Measurements from ENCODE around the gene STARD5. TPM values are rescaled to one million over a fixed set of nuclear protein-coding genes. Genes with fewer than 3 reads are reported as not detected.
"Not testable (repeated sequence)": the region's sequence is repeated elsewhere in the genome, so short reads cannot be mapped to it uniquely, and the experiment has no call there.

The STARD5 gene
- total and polyA plus RNA-seq, 8 donors = 1.1 to 4.0 (median 2.1) TPM

DNA sequence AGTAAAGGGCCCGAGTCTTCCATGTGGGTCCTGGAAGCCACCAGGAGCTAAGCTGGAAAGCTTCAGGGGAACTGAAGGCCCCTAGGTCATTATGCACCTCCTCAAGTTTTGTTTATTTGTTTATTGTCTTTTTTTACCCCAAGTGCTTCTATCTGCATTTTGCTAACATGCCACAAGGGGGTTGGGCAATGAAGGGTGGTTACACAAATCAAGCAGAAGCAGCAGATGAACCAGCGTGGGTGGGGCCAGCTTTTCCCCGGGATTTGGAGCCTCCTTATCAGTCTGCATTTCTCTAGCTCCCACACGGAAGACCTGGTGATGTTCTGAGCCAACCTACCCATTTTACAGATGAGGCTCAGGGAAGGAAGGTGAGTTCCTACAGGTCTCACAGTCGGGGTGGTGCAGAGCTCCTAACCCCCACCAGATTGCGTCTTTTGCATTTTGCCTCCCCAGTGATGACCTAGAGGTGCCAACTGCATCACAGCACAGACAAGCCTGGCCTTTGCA lies 33.3 kb upstream of the STARD5 start:
- 79 to 83% methylated on average over 6 of the region's 6 CpGs for WGBS, 2 donors
- no peak for TF ChIP-seq CTCF (IDR thresholded peaks at IDR 0.05)
- no peaks in the 10 kb centered on the region for H3K36me3 ChIP-seq
- no peak for ATAC-seq
- H3K4me3 ChIP-seq = no peak overlapping the region
- no peak overlapping the region for H3K27ac ChIP-seq
- no peaks in the 10 kb centered on the region for H3K9me3 ChIP-seq
- intact Hi-C loops (cut with DNase I) = no loop called here
- no peak for FAIRE-seq
- no peak for DNase-seq
- H3K27me3 ChIP-seq = no peaks in the 10 kb centered on the region
- no peaks in the 10 kb centered on the region for H3K4me1 ChIP-seq

- no peak for ATAC-seq
- WGBS, 2 donors = 88 to 93% methylated on average over 5 of the region's 5 CpGs
- no peaks in the 10 kb centered on the region for H3K27me3 ChIP-seq
- H3K4me3 ChIP-seq = no peak overlapping the region
- no peaks in the 10 kb centered on the region for H3K4me1 ChIP-seq
- intact Hi-C loops (cut with DNase I) = no loop called here
- TF ChIP-seq CTCF (IDR thresholded peaks at IDR 0.05) = no peak
- FAIRE-seq = no peak
- DNase-seq = no peak
- no peak overlapping the region for H3K27ac ChIP-seq
- no peaks in the 10 kb centered on the region for H3K36me3 ChIP-seq
- H3K9me3 ChIP-seq = no peaks in the 10 kb centered on the region
Measured at GRCh38 chr15:81356252-81356651, 32.3 kb upstream of the STARD5 start.

DNA sequence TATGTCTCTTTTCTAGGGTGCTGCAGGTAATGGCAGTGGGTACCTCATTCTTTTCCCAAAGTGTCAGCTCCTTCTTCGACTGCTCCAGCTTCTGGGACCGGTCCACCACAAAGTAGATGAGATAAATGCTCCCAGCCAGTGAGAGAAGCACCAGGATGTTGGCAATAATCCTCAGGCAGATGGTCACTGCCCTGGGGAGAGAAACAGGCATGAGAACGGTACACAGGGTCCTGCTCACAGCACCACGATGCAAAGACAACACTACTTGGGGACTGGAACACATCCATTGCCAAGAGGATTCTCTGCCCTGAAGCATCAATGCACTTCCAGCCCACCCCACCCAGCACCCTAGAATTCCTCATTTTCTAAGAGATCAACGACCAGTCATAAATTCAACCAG lies 27.7 kb upstream of the STARD5 start:
- Histone ChIP-seq H3K27me3 (no peaks in the 10 kb centered on the region), H3K4me1 (no peaks in the 10 kb centered on the region), H3K27ac (no peak overlapping the region), H3K9me3 (no peaks in the 10 kb centered on the region), H3K36me3 (no peaks in the 10 kb centered on the region), H3K4me3 (no peak overlapping the region)
- TF ChIP-seq CTCF (IDR thresholded peaks at IDR 0.05) = no peak
- 87% methylated on average over 5 of the region's 5 CpGs for WGBS, 2 donors
- intact Hi-C loops (cut with DNase I) = no loop called here
- no peak for DNase-seq
- no peak for ATAC-seq
- FAIRE-seq = no peak

DNA sequence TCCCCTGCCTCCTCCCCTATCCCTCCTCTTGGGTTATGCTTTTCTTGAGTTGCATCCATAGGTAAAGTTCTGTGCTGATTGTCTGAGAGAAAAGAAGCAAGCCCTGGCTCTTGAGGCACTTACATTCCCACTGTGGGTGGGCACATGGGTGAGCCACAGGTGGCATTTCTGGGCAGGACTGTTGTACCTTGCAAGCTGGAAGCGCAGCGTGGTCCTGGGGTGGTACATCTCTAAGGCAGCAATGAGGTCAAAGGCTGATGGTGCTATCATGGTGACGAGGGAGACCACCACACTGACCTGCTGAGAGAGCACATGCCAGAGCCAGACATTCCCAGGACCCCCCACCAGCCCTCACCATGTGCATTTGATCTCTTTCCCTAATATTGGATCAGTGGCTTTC lies 25.3 kb upstream of the STARD5 start:
- Histone ChIP-seq H3K27ac (no peak overlapping the region), H3K9me3 (no peaks in the 10 kb centered on the region), H3K4me1 (no peaks in the 10 kb centered on the region), H3K27me3 (no peaks in the 10 kb centered on the region), H3K4me3 (no peak overlapping the region), H3K36me3 (no peaks in the 10 kb centered on the region)
- no peak for DNase-seq
- WGBS, 2 donors = 98 to 100% methylated on average over 3 of the region's 3 CpGs
- intact Hi-C loops (cut with DNase I) = no loop called here
- no peak for ATAC-seq
- no peak for FAIRE-seq
- no peak for TF ChIP-seq CTCF (IDR thresholded peaks at IDR 0.05)

DNA sequence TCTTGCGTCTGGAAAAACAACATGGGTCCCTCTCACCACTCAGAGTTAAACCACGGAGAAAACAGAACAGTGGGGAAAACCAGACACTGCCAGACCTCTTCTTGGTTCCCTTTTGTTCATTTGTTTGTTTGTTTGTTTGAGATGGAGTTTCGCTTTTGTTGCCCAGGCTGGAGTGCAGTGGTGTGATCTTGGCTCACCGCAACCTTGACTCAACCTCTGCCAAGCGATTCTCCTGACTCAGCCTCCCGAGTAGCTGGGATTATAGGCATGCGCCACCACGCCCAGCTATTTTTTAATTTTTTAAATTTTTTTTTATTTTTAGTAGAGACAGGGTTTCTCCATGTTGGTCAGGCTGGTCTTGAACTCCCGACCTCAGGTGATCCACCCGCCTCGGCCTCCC lies 24.8 kb upstream of the STARD5 start:
- H3K4me1 ChIP-seq; H3K9me3 ChIP-seq; ATAC-seq; H3K36me3 ChIP-seq; H3K27me3 ChIP-seq; H3K27ac ChIP-seq; DNase-seq; intact Hi-C loops (cut with DNase I); FAIRE-seq; H3K4me3 ChIP-seq: not testable (repeated sequence)
- 91 to 97% methylated on average over 9 to 11 of the region's 11 CpGs for WGBS, 2 donors
